Chondrocyte (in vitro differentiated cells): ENCODE data around the gene TEX53. TPM values are rescaled to one million over a fixed set of nuclear protein-coding genes. Genes with fewer than 3 reads are reported as not detected.

Source experiments
- DNase-seq: peaks from one replicate; pipeline ENCODE4 v3.0.0; 2021; ENCODE audit warnings: mixed read lengths, low spot score
- H3K27ac Mint-ChIP-seq: one replicate; pipeline ENCODE4 v1.8.0; 2021; ENCODE audit warnings: mild to moderate bottlenecking, moderate library complexity, mixed read lengths; ENCODE audit not compliant: unreplicated experiment
- H3K27me3 Mint-ChIP-seq: 2 replicates; pipeline ENCODE4 v1.8.0; 2021; ENCODE audit warnings: low read depth, mixed read lengths
- H3K36me3 Mint-ChIP-seq: 2 replicates; pipeline ENCODE4 v1.8.0; 2021; ENCODE audit warnings: low read depth, mixed read lengths
- H3K4me1 Mint-ChIP-seq: 2 replicates; pipeline ENCODE4 v1.8.0; 2021; ENCODE audit warnings: low read depth, mild to moderate bottlenecking, mixed read lengths
- H3K4me3 Mint-ChIP-seq: one replicate; pipeline ENCODE4 v1.8.0; 2021; ENCODE audit warnings: mild to moderate bottlenecking, moderate library complexity, mixed read lengths; ENCODE audit not compliant: unreplicated experiment
- H3K9me3 Mint-ChIP-seq: 2 replicates; pipeline ENCODE4 v1.8.0; 2021; ENCODE audit warnings: low read depth, mixed read lengths
- CTCF ChIP-seq: fragments of 200-600 bp; sonication (generic); IDR thresholded peaks from 2 replicates; pipeline ENCODE4 v1.5.0; 2021; ENCODE audit warnings: antibody characterized with exemption, mild to moderate bottlenecking, moderate library complexity
- total RNA-seq: library from RNA; stranded (reverse); gene quantifications from 3 replicates; pipeline ENCODE4 v1.2.1, GENCODE V29; 2021

Gene TEX53
- total RNA-seq, 1 donor from 2014 or later = not detected

- Mint-ChIP-seq H3K4me1 (peaks cover 52% of the 10 kb centered on the region), H3K27ac (peak overlapping the region; percentile 73), H3K4me3 (no peak overlapping the region), H3K9me3 (no peaks in the 10 kb centered on the region), H3K36me3 (no peaks in the 10 kb centered on the region), H3K27me3 (no peaks in the 10 kb centered on the region)
- no peak for TF ChIP-seq CTCF
- DNase-seq = no peak
Measured at GRCh38 chr9:114607671-114608524, 49.7 kb downstream of the TEX53 start.

GRCh38 chr9:114606597-114607207, 50.9 kb downstream of the TEX53 start:
- Mint-ChIP-seq H3K36me3 (peaks cover 3% of the 10 kb centered on the region), H3K4me1 (peaks cover 41% of the 10 kb centered on the region), H3K27me3 (no peaks in the 10 kb centered on the region), H3K4me3 (no peak overlapping the region), H3K27ac (peak overlapping the region; percentile 84), H3K9me3 (peaks cover 3% of the 10 kb centered on the region)
- no peak for DNase-seq
- TF ChIP-seq CTCF = no peak

Other genes starting within 250 kb of the TEX53 start
- 6.9 to 14.9 TPM (median 6.9 TPM) in 3 replicates for gene WHRN, start 152.3 kb downstream of the TEX53 start, total RNA-seq
- 134 to 143 TPM (median 135 TPM) in 3 replicates for gene ATP6V1G1, start 70.0 kb downstream of the TEX53 start, total RNA-seq
- gene TMEM268, start 46.5 kb downstream of the TEX53 start, total RNA-seq = 10.7 to 21.5 TPM (median 19.0 TPM) in 3 replicates
- gene TEX48, start 24.4 kb upstream of the TEX53 start, total RNA-seq = not detected in 3 replicates
- 0.10 to 0.37 TPM (median 0.36 TPM) in 3 replicates for gene TNFSF15, start 148.2 kb upstream of the TEX53 start, total RNA-seq